ENCODE results near the gene ADGRE3. TPM values are rescaled to one million over a fixed set of nuclear protein-coding genes. Genes with fewer than 3 reads are reported as not detected.

Gene ADGRE3
- total and polyA plus RNA-seq, 7 donors, result 0.11 to 0.27 TPM; not detected in 5

GRCh38 chr19:14715841-14716240 lies 41.2 kb upstream of the ADGRE3 start:
- Histone ChIP-seq H3K4me3 (no peak overlapping the region), H3K4me1 (no peaks in the 10 kb centered on the region), H3K9me3 (peaks cover 63% of the 10 kb centered on the region), H3K27ac (no peak overlapping the region), H3K36me3 (ENCODE audit: insufficient read depth in 1 of 2, low read depth in 1 of 2) (peaks cover 59 to 95% of the 10 kb centered on the region in 2 donors), H3K27me3 (ENCODE audit: insufficient read depth in 3 of 3, low read length in 2 of 3) (peaks cover 0 to 2% (median 0%) of the 10 kb centered on the region in 3 donors)
- no peak for TF ChIP-seq CTCF (IDR thresholded peaks at IDR 0.05)
- DNase-seq (no peak), ATAC-seq (no peak)
- intact Hi-C loops (cut with DNase I), result no loop called here
- 93 to 97% (median 95%) methylated on average over 4 of the region's 4 CpGs for WGBS, 3 donors

- ATAC-seq (no peak), DNase-seq (no peak)
- 90 to 96% (median 93%) methylated on average over 6 of the region's 6 CpGs for WGBS, 3 donors
- Histone ChIP-seq H3K36me3 (ENCODE audit: insufficient read depth in 1 of 2, low read depth in 1 of 2) (peaks cover 50 to 98% of the 10 kb centered on the region in 2 donors), H3K4me3 (no peak overlapping the region), H3K27me3 (ENCODE audit: insufficient read depth in 3 of 3, low read length in 2 of 3) (no peaks in the 10 kb centered on the region), H3K27ac (no peak overlapping the region), H3K9me3 (no peaks in the 10 kb centered on the region), H3K4me1 (no peaks in the 10 kb centered on the region)
- intact Hi-C loops (cut with DNase I), result no loop called here
- no peak for TF ChIP-seq CTCF (IDR thresholded peaks at IDR 0.05)
Observed at GRCh38 chr19:14704450-14704849, 29.8 kb upstream of the ADGRE3 start.

GRCh38 chr19:14703833-14704232 lies 29.2 kb upstream of the ADGRE3 start:
- DNase-seq (no peak), ATAC-seq (no peak)
- no peaks in the 10 kb centered on the region for H3K27me3 ChIP-seq (ENCODE audit: insufficient read depth in 3 of 3, low read length in 2 of 3)
- no peaks in the 10 kb centered on the region for H3K4me1 ChIP-seq
- peaks cover 48 to 98% of the 10 kb centered on the region in 2 donors for H3K36me3 ChIP-seq (ENCODE audit: insufficient read depth in 1 of 2, low read depth in 1 of 2)
- H3K9me3 ChIP-seq, result no peaks in the 10 kb centered on the region
- no peak overlapping the region for H3K27ac ChIP-seq
- WGBS, 3 donors, result 89 to 97% (median 95%) methylated on average over 6 of the region's 6 CpGs
- intact Hi-C loops (cut with DNase I), result no loop called here
- no peak for TF ChIP-seq CTCF (IDR thresholded peaks at IDR 0.05)
- no peak overlapping the region for H3K4me3 ChIP-seq

GRCh38 chr19:14700711-14701375 lies 26.2 kb upstream of the ADGRE3 start:
- H3K4me3 ChIP-seq, result no peak overlapping the region
- H3K36me3 ChIP-seq (ENCODE audit: insufficient read depth in 1 of 2, low read depth in 1 of 2), result peaks cover 43 to 98% of the 10 kb centered on the region in 2 donors
- no peaks in the 10 kb centered on the region for H3K27me3 ChIP-seq (ENCODE audit: insufficient read depth in 3 of 3, low read length in 2 of 3)
- no peaks in the 10 kb centered on the region for H3K4me1 ChIP-seq
- no peak for TF ChIP-seq CTCF (IDR thresholded peaks at IDR 0.05)
- ATAC-seq (no peak), DNase-seq (no peak)
- no peak overlapping the region for H3K27ac ChIP-seq
- WGBS, 3 donors, result 96% methylated on average over 9 of the region's 9 CpGs
- no peaks in the 10 kb centered on the region for H3K9me3 ChIP-seq
- intact Hi-C loops (cut with DNase I), result no loop called here

GRCh38 chr19:14699641-14700040 lies 25.0 kb upstream of the ADGRE3 start:
- whole genome bisulfite sequencing, 3 donors, result 85 to 89% (median 88%) methylated on average over 8 of the region's 8 CpGs
- Histone ChIP-seq H3K9me3 (no peaks in the 10 kb centered on the region), H3K4me3 (no peak overlapping the region)

More at GRCh38 chr19:14699641-14700040, 25.0 kb upstream of the ADGRE3 start:
- Histone ChIP-seq H3K27ac (no peak overlapping the region), H3K27me3 (ENCODE audit: insufficient read depth in 3 of 3, low read length in 2 of 3) (no peaks in the 10 kb centered on the region), H3K36me3 (ENCODE audit: insufficient read depth in 1 of 2, low read depth in 1 of 2) (peaks cover 46 to 98% of the 10 kb centered on the region in 2 donors), H3K4me1 (no peaks in the 10 kb centered on the region)
- no peak for TF ChIP-seq CTCF (IDR thresholded peaks at IDR 0.05)
- DNase-seq (no peak), ATAC-seq (no peak)
- intact Hi-C loops (cut with DNase I), result no loop called here
